Stimulated activated CD4-positive, alpha-beta T cell treated with anti-CD3 and anti-CD28 coated beads, TNF-alpha, amount 100 ng/mL, for 4 hours (primary cell): ENCODE results near the gene ASXL1.
A peak's percentile ranks its signal among the peaks of the same experiment; 100 is the strongest.
"Not testable (repeated sequence)": the region's sequence is repeated elsewhere in the genome, so short reads cannot be mapped to it uniquely, and the experiment has no call there.

Experiments used
- DNase-seq, 3 experiments: peaks; one replicate each; pipeline ENCODE4 v3.0.0-alpha.2; 2020; ENCODE audit warnings: low read depth in 3 of 3

The ASXL1 gene

DNA sequence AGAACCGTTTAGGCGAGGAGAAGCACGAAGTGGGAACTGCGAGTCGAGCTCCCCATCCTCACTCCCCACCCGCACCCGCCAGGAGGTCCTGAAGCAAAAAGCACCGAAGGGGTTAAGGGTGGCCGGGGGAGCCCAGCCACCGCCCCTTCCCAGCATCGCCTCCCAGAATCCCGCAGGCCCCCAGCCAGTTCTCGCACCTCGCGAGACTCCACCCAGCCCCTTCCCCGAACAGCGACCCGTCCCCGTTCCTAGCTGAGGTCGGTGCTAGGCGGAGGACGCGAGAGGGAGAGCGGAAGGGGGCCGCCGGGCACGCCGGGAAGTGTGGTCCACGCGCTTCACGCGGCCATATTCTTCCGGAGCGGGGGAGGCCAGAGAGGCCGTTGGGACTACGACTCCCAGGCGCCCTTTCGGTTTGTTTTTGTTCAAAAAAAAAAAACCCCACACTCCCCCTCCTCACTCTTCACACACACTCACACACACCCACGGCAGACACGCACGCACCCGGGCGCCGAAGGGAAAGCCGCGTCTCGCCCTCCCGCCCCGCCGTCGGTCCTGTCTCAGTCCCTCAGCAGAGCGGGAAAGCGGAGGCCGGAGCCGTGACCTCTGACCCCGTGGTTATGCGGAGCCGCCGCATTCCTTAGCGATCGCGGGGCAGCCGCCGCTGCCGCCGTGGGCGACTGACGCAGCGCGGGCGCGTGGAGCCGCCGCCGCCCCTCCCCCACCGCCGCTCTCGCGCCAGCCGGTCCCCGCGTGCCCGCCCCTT, at the start of gene ASXL1:
Gene ASXL1, plus strand, starts transcription at position 463 of the 763 bp plus-strand sequence. CDS start 445 bp downstream, outside the sequence.
- peak; percentile 90 to 93 (median 91) for DNase-seq

DNA sequence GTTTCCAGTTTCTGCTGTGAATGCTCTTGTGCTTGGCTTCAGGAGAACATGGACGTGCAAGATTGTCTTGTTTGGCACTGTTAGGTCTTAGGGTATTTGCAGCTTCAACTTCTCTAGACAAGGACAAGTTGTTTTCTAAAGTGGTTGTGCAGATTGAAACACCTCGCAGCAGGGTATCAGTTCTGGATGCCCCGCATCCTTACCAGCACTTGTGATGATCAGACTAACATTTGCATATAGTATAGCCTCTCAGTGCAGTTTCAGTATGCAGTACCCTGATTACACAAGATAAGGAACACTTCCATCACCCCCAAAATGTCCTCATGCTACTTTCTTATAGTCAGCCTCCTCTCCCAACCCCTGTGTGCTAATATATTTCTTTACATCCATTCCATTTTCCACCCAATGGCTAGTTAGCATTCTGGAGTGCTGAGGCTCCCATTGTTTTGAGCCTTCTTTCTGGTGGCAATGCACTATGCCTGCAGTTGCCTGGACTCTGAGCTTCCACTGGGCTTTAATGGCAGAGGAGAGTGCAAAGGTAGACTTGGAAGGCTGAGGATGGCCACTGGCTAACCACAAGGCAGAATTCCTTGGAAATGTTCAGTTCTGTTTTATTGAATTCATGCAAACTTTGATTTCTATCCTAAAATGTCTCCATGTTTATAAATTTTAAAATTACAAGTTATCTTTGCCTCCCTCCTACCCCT, 45.3 kb upstream of the ASXL1 start:
- no peak for DNase-seq

DNA sequence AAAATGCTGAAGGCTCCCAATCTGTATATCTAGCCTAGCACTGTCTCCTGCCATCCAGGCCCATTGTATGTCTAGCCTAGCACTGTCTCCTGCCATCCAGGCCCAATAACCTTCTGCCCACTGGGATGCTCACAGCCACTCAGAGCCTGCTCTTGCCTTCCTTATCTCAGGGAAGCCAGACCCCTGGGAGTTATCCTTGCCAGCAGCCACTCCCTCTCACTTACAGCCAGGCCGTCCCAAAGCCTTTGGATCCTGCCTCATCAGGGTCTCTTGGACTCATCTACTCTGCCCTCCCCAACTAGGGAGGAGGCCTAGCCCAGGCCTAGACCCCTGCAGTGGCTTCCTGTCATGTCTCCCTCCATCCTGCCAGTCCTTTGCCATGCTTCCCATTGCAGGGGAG, 43.4 kb upstream of the ASXL1 start:
- no peak for DNase-seq

DNA sequence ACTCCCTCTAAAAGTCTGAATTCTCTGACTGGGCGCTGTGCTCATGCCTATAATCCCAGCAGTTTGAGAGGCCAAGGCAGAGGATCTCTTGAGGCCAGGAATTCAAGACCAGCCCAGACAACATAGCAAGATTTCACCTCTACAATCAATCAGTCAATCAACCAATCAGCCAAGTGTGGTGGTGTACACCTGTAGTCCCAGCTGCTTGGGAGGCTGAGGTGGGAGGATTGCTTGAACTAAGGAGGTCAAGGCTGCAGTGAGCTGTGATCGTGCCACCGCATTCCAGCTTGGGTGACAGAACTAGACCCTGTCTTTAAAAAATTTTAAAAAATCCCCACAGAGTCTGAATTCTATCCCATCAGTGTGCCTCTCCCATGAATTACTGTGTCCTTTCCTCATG, 42.7 kb upstream of the ASXL1 start:
- DNase-seq = no peak

DNA sequence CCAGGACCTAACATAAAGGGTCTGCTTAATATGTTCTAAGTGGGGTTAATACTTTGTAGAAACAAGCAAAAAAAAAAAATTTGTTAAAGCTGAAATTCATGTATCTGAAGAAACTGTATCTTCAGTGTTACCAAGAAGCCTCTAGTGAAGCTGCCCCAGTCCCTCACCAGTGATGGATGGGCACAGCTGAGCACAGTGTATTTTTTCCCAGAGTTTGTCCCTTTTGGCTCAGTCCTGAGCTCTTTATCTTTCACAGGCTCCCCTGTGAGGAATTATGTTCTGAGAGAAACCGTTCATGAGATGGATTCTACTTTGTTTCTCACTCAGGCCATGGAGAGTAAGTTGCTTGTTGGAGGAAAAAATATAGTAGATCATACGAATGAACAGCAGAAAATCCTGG, 42.2 kb upstream of the ASXL1 start:
- DNase-seq = no peak

DNA sequence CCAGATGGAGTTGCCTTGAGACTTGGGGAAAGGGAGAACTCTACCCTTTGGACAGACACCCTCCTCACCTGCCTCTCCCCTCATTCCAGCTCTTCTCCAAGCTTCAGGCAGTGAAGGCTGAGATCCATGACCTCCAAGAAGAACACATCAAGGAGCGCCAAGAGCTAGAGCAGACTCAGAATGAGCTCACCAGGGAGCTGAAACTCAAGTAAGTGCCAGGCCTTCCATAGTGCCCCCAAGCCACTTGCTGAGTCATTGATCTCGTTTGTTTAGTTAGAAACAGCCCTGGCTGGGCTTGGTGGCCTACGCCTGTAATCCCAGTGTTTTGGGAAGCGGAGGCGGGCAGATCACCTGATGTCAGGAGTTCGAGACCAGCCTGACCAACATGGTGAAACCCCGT, 41.5 kb upstream of the ASXL1 start:
- no peak for DNase-seq

DNA sequence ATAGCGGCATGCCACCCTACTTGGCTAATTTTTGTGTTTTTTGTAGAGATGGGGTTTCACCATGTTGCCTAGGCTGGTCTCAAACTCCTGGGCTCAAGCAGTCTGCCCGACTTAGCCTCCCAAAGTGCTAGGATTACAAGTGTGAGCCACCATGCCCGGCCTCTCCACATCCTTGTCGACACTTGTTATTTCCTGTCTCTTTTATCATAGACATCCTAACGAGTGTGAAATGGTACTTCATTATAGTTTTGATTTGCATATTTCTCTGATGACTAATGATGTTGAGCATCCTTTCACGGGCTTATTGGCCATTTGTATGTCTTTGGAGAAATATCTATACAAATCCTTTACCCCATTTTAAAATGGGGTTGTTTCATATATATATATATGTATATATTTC, 39.0 kb upstream of the ASXL1 start:
- no peak for DNase-seq

DNA sequence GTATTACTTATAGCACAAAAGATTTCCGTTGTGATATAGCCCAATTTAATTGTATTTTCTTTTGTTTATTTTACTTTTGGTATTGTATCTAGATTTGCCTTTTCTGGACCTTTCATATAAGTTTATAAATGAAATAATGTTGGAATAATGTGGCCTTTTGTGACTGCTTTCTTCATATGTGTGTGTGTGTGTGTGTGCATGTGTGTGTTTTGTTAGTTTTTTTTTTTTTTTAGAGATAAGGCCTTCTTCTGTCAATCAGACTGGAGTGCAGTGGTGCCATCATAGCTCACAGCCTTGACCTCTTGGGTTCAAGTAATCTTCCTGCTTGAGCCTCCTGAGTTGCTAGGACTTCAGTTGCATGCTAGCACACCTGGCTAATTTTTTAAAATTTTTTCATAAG, 37.8 kb upstream of the ASXL1 start:
- no peak for DNase-seq

DNA sequence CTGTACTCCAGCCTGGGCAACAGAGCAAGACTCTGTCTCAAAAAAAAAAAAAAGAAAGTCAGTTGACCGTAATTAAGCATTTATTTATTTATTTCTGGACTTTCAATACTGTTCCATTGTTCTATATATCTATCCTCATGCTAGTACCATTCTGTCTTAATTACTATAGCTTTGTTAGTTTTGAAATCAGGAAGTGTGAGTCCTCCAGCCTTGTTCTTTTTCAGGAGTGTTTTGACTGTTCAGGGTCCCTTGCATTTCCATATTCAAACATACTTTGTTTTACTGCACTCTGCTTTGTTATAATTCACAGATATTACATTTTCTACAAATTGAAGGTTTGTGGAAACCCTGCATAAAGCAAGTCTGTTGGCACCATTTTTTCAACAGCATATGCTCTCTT, 36.7 kb upstream of the ASXL1 start:
- no peak for DNase-seq

DNA sequence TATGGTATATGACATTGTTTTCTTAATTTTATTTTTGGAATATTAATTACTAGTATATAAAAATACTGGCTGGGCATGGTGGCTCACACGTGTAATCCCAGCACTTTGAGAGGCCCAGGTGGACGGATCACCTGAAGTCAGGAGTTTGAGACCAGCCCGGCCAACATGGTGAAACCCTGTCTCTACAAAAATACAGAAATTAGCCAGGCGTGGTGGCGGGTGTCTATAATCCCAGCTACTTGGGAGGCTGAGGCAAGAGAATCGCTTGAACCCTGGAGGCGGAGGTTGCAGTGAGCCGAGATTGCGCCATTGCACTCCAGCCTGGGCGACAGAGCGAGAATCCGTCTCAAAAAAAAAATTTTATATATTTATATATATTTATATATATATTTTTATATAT, 35.9 kb upstream of the ASXL1 start:
- DNase-seq = not testable (repeated sequence)

DNA sequence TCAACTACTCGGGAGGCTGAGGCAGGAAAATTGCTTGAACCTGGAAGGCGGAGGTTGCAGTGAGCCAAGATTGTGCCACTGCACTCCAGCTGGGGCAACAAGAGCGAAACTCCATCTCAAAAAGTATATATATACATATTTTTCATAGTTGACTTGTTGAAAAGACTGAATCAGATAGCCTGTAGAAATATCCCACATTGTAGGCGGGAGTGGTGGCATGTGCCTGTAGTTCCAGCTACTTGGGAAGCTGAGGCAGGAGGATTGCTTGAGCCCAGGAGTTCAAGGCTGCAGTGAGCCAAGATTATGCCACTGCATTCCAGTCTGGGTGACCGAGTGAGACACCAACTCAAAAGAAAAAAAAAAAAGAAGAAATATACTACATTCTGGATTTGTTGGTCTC, 34.4 kb upstream of the ASXL1 start:
- not testable (repeated sequence) for DNase-seq

DNA sequence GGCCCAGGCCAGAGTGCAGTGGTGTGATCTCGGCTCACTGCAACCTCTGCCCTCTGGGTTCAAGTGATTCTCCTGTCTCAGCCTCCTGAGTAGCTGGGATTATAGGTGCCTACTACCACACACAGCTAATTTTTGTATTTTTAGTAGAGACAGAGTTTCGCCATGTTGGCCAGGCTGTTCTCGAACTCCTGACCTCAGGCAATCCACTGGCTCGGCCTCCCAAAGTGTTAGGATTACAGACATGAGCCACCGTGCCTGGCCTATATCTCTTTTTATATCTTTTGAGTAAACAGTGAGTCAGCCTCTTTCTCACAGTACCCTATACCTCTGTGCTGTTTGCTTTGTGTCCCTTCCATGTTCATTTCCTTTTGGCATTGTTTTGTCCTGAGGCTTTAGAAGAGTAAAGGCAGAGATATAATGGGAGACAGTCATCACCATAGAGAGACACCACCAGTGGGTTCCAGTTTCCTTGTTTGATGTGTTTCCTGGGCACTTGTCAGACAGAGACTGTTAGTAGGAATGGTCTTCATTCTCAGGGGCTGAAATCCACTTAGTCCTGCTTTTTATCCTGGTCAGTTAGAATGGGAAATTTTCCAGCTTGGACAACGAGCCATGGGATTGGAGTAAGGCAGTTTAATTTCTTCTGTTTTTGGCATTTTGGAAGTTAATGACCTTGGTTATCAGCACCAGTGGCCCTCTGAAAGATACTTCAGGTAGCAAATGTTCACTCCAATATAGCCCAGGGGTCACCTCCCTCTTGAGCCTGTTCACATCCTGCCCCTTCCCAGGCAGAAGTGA, 32.2 kb upstream of the ASXL1 start:
- no peak for DNase-seq

DNA sequence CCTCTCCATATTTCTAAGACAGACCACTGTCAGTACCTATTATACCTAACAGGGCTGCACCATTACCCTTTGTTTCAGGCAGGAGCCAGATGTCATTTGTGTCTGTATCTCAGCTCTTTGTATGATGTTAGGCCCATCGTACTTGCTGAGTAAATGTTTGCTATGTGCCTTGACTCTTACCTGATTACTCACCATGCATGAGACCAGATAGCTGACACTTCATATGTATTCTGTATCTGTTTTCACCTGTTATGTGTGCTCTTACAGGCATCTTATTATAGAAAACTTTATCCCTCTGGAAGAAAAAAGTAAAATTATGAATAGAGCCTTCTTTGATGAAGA, 31.7 kb upstream of the ASXL1 start:
- no peak for DNase-seq

DNA sequence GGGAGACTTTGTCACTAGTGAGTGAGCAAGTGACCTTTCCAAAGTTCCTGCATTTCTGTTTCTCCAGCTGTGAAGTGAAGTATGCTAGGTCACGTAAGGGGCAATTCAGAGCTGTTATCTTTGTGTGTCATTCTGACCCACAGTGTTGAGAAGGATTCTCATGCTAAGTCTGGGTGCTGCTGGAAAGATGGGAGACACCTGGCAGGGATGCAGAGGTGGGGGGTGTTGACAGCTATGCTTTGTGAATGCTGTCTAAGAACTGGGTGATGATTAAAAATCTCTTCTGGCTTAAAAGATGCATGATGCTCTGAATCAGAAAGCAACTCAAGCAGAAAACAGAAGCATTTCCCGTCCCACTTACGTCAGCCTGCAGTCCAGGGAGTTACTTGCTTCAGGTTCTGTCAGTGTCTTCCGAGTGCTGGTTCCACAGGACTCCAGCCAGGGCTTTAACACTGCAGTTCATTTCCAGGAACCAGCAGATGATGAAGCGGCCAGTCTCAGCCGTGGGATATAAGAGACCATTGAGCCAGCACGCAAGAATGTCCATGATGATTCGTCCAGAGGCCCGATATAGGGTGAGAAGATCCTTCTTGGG, 30.9 kb upstream of the ASXL1 start:
- DNase-seq = no peak

DNA sequence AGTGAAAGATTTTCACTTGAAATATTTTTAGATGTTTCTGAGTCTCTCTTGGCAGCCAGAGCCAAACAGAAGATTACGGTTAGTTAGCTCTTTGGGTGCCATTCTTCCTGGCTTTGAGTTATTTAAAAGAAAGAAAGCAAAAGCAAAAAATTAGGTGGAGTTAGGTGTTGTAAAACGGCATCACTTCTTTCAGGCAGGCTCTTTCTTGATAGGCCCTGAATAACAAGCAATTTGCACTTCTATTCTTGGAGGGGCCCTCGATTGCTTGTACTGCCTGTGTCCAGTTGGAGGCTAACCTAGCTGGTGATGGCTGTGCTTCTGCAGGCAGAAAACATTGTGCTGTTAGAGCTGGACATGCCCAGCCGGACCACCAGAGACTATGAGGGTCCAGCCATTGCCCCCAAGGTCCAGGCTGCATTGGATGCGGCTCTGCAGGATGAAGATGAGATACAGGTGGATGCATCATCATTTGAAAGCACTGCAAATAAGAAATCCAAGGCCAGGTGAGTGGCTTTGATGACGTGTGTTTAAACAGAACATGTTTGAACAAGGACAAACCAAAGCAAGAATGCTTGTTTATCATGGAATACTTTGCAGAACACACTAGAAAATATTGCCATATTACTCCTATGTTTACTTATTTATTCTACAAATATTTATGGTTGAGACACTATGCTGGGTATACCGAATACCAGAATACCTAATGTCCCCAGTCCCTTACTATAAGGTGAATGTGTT, 28.1 kb upstream of the ASXL1 start:
- DNase-seq = no peak

DNA sequence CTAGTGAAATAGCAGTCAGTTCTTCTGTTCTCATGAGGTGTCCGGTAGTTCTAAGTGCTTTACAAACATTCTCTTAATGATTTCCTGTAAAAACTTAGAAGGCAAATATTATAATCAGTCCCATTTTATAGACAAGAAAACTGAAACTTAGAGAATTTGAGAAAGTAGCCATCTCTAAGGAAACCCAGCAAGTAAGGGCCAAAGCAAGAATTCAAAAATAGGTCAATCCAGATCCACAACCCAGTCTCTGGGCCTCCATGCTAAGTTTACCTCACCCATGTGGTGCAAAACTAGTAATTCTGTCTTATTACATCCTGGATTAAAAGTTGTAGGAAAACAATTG, 27.6 kb upstream of the ASXL1 start:
- DNase-seq = no peak

DNA sequence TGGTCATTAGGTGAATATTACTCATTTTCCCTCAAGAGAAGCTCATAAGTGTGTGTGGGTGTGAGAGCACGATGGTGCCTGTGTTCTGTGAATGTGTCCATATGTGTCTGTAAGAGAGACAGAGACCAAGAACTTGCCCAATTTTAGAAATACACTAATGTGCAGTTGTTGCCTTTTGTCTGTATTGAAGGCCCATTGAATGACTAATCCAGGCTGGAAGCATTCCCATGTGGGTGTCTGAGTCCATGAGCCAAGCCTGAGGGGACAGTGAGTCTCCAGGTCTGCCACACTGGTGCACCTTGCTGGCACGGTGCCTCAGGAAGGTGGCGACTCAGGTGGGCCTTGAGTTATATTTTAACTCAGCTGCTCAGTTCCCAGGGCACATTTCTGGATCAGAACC, 25.5 kb upstream of the ASXL1 start:
- DNase-seq = no peak

DNA sequence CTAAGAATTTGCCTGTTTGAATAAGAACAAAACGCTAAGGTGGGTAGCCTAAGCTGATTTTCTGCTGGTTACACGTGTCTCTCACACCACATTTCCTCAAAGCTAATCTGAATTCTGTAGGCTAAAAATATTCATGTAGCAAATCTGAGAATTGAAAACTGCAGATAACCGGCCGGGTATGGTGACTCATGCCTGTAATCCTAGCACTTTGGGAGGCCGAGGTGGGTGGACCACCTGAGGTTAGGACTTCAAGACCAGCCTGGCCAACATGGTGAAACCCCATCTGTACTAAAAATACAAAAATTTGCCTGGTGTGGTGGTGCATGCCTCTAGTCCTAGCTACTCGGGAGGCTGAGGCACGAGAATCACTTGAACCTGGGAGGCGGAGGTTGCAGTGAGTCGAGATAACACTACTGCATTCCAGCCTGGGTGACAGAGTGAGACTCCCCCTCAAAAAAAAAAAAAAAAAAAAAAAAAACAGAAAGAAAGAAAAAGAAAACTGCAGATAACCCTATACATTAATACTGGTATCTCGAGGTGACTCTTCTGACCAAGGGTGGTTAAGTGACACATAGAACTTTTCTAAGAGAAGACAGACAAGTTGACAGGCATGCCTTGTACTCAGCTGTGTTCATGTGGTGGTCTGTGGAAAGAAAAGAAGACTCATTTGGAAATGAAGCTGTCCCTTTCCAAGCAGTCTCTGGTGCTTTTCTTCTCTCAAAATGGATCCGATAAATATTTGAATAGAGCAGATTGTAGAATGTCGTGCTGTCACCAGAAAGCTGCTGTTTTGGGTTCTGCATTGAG, 24.7 kb upstream of the ASXL1 start:
- DNase-seq = no peak

DNA sequence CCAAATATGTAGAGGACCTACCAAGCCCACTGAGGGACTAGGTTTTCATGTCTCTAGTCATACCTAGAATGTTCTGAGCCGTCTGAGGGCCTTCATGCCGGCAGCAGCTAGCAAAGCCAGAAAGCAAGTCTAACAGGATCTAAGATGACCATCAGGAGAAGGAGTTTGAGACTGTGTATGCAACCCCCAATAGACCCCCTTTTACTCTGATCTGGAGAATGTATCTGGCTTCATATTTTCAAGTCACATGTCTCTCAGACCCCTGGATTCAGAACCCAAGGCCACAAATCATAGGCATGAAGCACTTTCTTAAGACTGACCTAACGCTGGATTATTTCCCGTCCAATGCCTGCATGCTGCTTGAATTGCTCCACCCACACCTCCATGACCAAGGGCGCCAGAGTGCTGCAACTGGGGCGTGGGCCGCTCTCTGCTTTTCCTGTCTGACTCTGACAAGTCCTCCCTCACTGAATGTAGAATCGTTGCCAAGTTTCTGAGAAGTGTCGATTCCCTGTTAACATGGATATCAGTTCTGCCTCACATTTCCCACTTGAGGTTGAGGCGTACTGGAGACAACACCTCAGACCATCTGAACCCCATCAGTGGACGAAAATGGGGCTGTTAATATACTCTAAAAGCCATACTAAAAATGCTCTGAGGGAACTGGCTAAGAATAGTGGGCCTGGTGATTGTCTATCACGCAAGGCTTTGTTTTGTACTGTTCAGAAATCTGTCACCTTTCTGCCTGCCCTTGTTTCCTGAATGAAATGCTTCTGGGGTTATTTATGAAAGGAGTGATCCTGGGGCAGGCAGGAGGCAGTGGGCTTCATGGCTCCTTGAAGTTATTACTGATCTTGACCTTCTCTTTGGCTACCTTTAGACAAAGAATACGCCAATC, 23.9 kb upstream of the ASXL1 start:
- peak; percentile 8 to 32 (median 23) for DNase-seq

DNA sequence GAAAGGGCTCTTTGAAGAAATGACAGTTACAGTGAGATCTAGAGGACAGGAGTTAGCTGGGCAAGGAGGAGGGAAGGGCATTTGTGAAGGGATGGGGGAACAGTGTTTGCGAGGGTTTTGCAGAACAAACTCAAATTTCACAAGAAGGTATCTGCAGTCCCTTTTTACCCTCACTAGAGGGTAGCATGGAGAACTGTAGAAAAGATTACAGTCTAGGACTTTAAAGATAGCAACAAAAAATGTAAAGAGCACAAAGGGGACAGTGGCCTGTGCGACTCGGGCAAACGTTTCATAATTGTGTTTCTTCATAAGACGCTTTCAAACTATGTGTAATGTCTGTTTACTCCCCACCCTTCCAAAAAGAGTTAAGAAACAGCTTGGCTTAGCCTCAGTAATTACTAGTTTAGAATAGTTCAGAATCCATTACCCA, 21.2 kb upstream of the ASXL1 start:
- no peak for DNase-seq
